Loucy (cell line): ENCODE data around the gene ILKAP.

Experiments
- H2AFZ ChIP-seq: fragments of 200-600 bp; sonication (generic); 2 replicates; pipeline ENCODE4 v1.6.0; 2016; ENCODE audit warnings: antibody characterized with exemption, mild to moderate bottlenecking, low read length, moderate library complexity
- H3F3A ChIP-seq: fragments of 200-600 bp; 2 replicates; pipeline ENCODE4 v1.6.0; 2016; ENCODE audit warnings: antibody characterized with exemption, low read depth, mild to moderate bottlenecking
- H3K27me3 ChIP-seq: fragments of 200-600 bp; sonication (generic); 2 replicates; pipeline ENCODE4 v1.6.1; 2014; ENCODE audit warnings: low read length, mild to moderate bottlenecking; ENCODE audit not compliant: insufficient read depth, poor library complexity, severe bottlenecking
- H3K36me3 ChIP-seq: fragments of 200-600 bp; sonication (generic); 2 replicates; pipeline ENCODE4 v1.6.1; 2016; ENCODE audit warnings: low read length; ENCODE audit not compliant: insufficient read depth
- H3K4me1 ChIP-seq: fragments of 200-600 bp; sonication (generic); 2 replicates; pipeline ENCODE4 v1.5.1; 2014; ENCODE audit warnings: low read length, mild to moderate bottlenecking; ENCODE audit not compliant: insufficient read depth, poor library complexity, severe bottlenecking
- H3K4me2 ChIP-seq: fragments of 200-600 bp; sonication (generic); 2 replicates; pipeline ENCODE4 v1.6.0; 2014; ENCODE audit warnings: antibody characterized with exemption, low read length, low read depth, mild to moderate bottlenecking; ENCODE audit not compliant: poor library complexity, severe bottlenecking
- H3K4me3 ChIP-seq: fragments of 200-600 bp; sonication (generic); 2 replicates; pipeline ENCODE4 v1.5.1; 2014; ENCODE audit warnings: low read length, mild to moderate bottlenecking, mixed read lengths; ENCODE audit not compliant: poor library complexity, severe bottlenecking
- H3K79me2 ChIP-seq: fragments of 200-600 bp; sonication (generic); 2 replicates; pipeline ENCODE4 v1.6.1; 2014; ENCODE audit warnings: low read length; ENCODE audit not compliant: insufficient read depth
- H3K9ac ChIP-seq: fragments of 200-600 bp; sonication (generic); 2 replicates; pipeline ENCODE4 v1.6.0; 2014; ENCODE audit warnings: mild to moderate bottlenecking, low read depth, low read length, moderate library complexity; ENCODE audit not compliant: poor library complexity, severe bottlenecking
- H3K9me2 ChIP-seq: fragments of 200-600 bp; sonication (generic); replicated peaks from 2 replicates; pipeline ENCODE4 v1.6.1; 2016; ENCODE audit warnings: low read depth, low read length, mixed read lengths
- H3K9me3 ChIP-seq: fragments of 200-600 bp; sonication (generic); 2 replicates; pipeline ENCODE4 v1.6.1; 2014; ENCODE audit warnings: mild to moderate bottlenecking, antibody characterized with exemption, low read length, low read depth; ENCODE audit not compliant: insufficient read depth
- H4K20me1 ChIP-seq: fragments of 200-600 bp; sonication (generic); 2 replicates; pipeline ENCODE4 v1.6.0; 2014; ENCODE audit warnings: antibody characterized with exemption, low read length, mild to moderate bottlenecking; ENCODE audit not compliant: insufficient read depth, poor library complexity, severe bottlenecking
- EZH2phosphoT487 ChIP-seq: fragments of 200-600 bp; IDR thresholded peaks from 2 replicates; pipeline ENCODE4 v1.6.1; 2018; ENCODE audit warnings: antibody characterized with exemption, mild to moderate bottlenecking, moderate library complexity, borderline replicate concordance
- TF ChIP-seq, protein P1 (sequence below): fragments of 200-600 bp; sonication (generic); conservative IDR thresholded peaks from 2 replicates; pipeline ENCODE4 v1.5.1; 2014; ENCODE audit warnings: mild to moderate bottlenecking, antibody characterized with exemption, low read length

Gene ILKAP

DNA sequence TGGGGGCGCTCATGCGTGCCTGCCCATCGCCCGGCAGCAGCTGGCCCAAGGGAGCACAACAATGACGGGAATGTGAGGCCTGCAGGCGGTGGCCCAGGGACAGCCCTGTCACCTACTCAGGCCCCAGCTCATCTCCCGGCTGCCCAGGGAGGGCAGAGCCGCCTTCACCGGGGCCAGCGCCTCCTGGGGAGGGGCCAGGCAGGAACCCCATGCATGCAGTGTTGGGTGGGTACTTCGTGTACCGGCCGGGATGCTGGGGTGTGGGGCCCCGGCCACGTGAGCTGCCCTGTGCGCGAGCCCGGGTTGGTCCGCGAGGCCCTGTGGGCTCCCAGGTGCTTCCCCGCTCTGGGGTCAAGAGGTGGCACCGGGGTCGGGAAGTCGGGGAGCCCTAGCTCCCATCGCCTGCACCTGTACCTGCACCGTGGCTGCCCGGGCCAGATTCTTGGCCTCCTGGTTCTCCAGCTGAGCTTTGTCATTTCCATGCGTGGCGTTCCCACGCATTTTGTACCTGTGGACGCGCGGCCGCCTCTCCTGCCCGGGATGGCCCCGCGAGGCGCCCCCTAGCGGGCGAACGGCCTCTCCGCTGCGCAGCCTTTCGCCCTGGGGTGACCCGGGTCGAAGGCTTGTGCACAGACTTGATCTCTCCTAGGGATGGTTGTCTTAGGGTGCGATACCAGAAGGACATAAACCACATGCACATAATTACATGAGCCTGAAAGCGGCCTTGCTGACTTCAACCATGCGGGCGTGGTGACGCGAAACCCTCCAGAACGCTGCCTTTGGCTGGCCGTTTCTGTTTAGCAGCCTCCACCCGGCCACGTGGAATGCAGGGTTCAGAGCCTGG, 64.1 kb downstream of the ILKAP start:
- H3K4me3 ChIP-seq = no peak overlapping the region
- no peaks in the 10 kb centered on the region for H3K36me3 ChIP-seq
- no peaks in the 10 kb centered on the region for H3K79me2 ChIP-seq
- H4K20me1 ChIP-seq = no peaks in the 10 kb centered on the region
- TF ChIP-seq, protein P1, sequence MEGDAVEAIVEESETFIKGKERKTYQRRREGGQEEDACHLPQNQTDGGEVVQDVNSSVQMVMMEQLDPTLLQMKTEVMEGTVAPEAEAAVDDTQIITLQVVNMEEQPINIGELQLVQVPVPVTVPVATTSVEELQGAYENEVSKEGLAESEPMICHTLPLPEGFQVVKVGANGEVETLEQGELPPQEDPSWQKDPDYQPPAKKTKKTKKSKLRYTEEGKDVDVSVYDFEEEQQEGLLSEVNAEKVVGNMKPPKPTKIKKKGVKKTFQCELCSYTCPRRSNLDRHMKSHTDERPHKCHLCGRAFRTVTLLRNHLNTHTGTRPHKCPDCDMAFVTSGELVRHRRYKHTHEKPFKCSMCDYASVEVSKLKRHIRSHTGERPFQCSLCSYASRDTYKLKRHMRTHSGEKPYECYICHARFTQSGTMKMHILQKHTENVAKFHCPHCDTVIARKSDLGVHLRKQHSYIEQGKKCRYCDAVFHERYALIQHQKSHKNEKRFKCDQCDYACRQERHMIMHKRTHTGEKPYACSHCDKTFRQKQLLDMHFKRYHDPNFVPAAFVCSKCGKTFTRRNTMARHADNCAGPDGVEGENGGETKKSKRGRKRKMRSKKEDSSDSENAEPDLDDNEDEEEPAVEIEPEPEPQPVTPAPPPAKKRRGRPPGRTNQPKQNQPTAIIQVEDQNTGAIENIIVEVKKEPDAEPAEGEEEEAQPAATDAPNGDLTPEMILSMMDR = peak; percentile 48
- TF ChIP-seq EZH2phosphoT487 = no peak
- no peaks in the 10 kb centered on the region for H3K9me2 ChIP-seq
- H3F3A ChIP-seq = no peaks in the 10 kb centered on the region
- peaks cover 17% of the 10 kb centered on the region for H3K4me1 ChIP-seq
- no peak overlapping the region for H3K9ac ChIP-seq
- no peaks in the 10 kb centered on the region for H3K27me3 ChIP-seq
- no peaks in the 10 kb centered on the region for H3K9me3 ChIP-seq
- no peak overlapping the region for H3K4me2 ChIP-seq
- H2AFZ ChIP-seq = no peak overlapping the region

DNA sequence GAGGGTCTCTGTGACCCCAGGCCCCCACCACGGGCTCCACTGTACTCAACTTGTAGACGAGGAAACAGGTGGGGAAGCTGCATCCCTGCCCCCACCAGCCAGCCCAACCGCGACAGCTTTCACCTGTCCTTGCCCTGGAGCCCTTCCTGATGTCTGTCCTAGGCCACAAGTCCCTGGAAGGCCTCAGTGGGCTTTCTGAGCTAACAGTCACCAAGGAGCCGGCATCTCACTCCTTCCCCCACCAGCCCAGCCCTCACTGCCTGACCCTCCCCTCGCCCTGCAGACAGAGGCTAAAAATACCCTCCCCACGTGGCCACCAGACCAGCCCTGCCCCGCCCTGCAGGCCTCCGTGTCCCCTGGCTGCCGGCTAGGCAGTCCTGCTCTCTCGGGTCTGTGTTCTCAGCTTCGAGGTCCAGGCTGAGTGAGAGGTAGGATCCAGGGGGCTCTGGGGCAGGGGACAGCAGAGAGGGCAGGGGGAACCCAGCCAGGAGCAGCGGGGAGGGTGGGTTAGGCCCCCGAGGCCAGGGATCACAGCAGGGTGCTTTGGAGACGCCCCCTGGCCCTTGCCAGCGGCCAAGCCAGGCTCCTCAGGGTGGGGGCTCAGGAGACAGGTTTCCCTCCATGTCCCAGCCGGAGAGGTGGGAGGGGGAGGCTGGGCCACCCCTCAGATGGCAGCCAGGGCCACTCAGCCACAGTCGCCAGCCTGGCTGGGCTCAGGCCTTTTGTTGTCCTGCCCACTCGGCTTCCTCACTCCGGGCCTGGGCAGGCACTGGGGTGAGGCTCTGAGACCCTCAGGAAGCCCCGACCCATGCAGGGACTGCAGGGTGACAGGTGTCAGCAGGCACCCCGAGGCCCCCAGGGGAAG, 64.9 kb downstream of the ILKAP start, which contains the start of gene KLHL30:
Gene KLHL30 (plus strand): TSS at position 338 of the 865 bp plus-strand sequence. CDS start 2,087 bp downstream, outside the sequence.
- Histone ChIP-seq H3K9ac (no peak within 1 kb of the TSS), H3K36me3 (no peaks in the 10 kb centered on the region), H2AFZ (no peak within 1 kb of the TSS), H3K9me3 (no peaks in the 10 kb centered on the region), H3K4me2 (no peak within 1 kb of the TSS), H3K4me3 (no peak within 1 kb of the TSS), H3K9me2 (no peaks in the 10 kb centered on the region), H3K4me1 (peaks cover 17% of the 10 kb centered on the region), H4K20me1 (no peaks in the 10 kb centered on the region), H3K79me2 (no peaks in the 10 kb centered on the region), H3F3A (no peaks in the 10 kb centered on the region), H3K27me3 (no peaks in the 10 kb centered on the region)
- TF ChIP-seq, protein P1 = no peak
- TF ChIP-seq EZH2phosphoT487 = no peak

DNA sequence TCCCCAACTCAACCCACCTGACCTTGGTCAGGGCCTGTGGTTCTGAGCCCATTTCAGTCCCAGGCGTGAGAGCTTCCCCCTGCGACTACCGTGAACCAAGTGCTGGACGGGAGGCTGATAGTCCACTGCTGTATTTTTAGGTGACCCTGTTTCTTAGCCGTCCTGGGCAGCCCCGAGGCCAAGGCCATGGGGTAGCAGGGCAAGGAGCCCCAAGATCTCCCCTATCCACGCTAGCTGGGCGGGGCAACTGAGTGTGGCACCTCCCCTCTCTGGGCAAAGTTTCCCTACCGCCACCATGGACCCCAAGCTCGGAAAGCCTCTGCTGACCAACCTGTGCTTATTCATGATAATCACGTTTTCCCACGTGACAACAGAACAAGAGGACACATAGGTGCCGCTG, 65.6 kb downstream of the ILKAP start:
- Histone ChIP-seq H3K4me3 (no peak overlapping the region), H3K79me2 (no peaks in the 10 kb centered on the region), H3K27me3 (no peaks in the 10 kb centered on the region), H2AFZ (no peak overlapping the region), H3K9me2 (no peaks in the 10 kb centered on the region), H3K4me1 (peaks cover 17% of the 10 kb centered on the region), H3K4me2 (no peak overlapping the region), H4K20me1 (no peaks in the 10 kb centered on the region), H3K9me3 (no peaks in the 10 kb centered on the region), H3K36me3 (no peaks in the 10 kb centered on the region), H3F3A (no peaks in the 10 kb centered on the region), H3K9ac (no peak overlapping the region)
- TF ChIP-seq, protein P1 = no peak
- no peak for TF ChIP-seq EZH2phosphoT487
